GM12873 (cell line): ENCODE measurements around the gene FRMD1.
A peak's percentile ranks its signal among the peaks of the same experiment; 100 is the strongest.

Experiments
- CTCF ChIP-seq: IDR thresholded peaks from 2 replicates; pipeline ENCODE4 v1.5.1; 2012; ENCODE audit warnings: low read depth, mild to moderate bottlenecking, moderate library complexity, low read length, control low read depth; ENCODE audit not compliant: insufficient read depth; ENCODE audit errors: missing control alignments

The FRMD1 gene

GRCh38 chr6:168071620-168072019 lies 7.4 kb downstream of the FRMD1 start:
- TF ChIP-seq CTCF, result peak; percentile 18

GRCh38 chr6:168070804-168071203 lies 8.2 kb downstream of the FRMD1 start:
- no peak for TF ChIP-seq CTCF

- no peak for TF ChIP-seq CTCF
Observed at GRCh38 chr6:168067081-168067759, 11.8 kb downstream of the FRMD1 start.

GRCh38 chr6:168064226-168064807 lies 14.7 kb downstream of the FRMD1 start:
- no peak for TF ChIP-seq CTCF

- TF ChIP-seq CTCF, result no peak
Observed at GRCh38 chr6:168063431-168063830, 15.6 kb downstream of the FRMD1 start.

GRCh38 chr6:168062346-168063289 lies 16.4 kb downstream of the FRMD1 start:
- TF ChIP-seq CTCF, result no peak
